Upper lobe of left lung (tissue), 6 donors: ENCODE data around the gene PTGFRN. TPM values are rescaled to one million over a fixed set of nuclear protein-coding genes. Genes with fewer than 3 reads are reported as not detected.

Source experiments
- ATAC-seq, 2 donors: fragments of 200-7000 bp; cut with Tn5 transposase; one replicate each; pipeline ENCODE4 v1.9.1; 2022; ENCODE audit warnings: mild to moderate bottlenecking in 2 of 2, moderate library complexity in 2 of 2; ENCODE audit not compliant: low FRiP score in 2 of 2
- DNase-seq, 2 donors: peaks; one replicate each; pipeline ENCODE4 v3.0.0-alpha.2; 2019 to 2020
- H3K27ac ChIP-seq, 4 donors: fragments of 200-600 bp; sonication (generic); one replicate each; pipeline ENCODE4 v1.5.1; 2016 to 2019
- H3K27me3 ChIP-seq, 4 donors: fragments of 200-600 bp; sonication (generic); one replicate each; pipeline ENCODE4 v1.5.1; 2017 to 2019
- H3K36me3 ChIP-seq, 4 donors: fragments of 200-600 bp; sonication (generic); one replicate each; pipeline ENCODE4 v1.5.1; 2016 to 2019
- H3K4me1 ChIP-seq, 4 donors: fragments of 200-600 bp; sonication (generic); one replicate each; pipeline ENCODE4 v1.5.1; 2018 to 2019
- H3K4me3 ChIP-seq, 4 donors: fragments of 200-600 bp; sonication (generic); one replicate each; pipeline ENCODE4 v1.5.1; 2017 to 2019; ENCODE audit warnings: mild to moderate bottlenecking in 2 of 4, moderate library complexity in 1 of 4
- H3K9me3 ChIP-seq, 4 donors: fragments of 200-600 bp; sonication (generic); one replicate each; pipeline ENCODE4 v1.5.1; 2018 to 2019
- EP300 ChIP-seq, 4 donors: sonication (generic); formaldehyde crosslinking; IDR thresholded peaks; one replicate each; pipeline ENCODE4 v1.5.1; 2017; ENCODE audit warnings: antibody characterized with exemption in 4 of 4, control low read depth in 2 of 4
- POLR2A ChIP-seq, 4 donors: fragments of 450-650 bp; IDR thresholded peaks; one replicate each; pipeline ENCODE4 v1.5.1; 2016 to 2017; ENCODE audit warnings: antibody characterized with exemption in 4 of 4, mild to moderate bottlenecking in 2 of 4
- POLR2AphosphoS5 ChIP-seq, 2 donors: sonication (generic); formaldehyde crosslinking; IDR thresholded peaks; one replicate each; pipeline ENCODE4 v1.5.1; 2017; ENCODE audit warnings: antibody characterized with exemption in 2 of 2
- WGBS, 2 donors: methylation state at CpG; one replicate each; pipeline ENCODE4 v1.1.5; 2017 to 2018; 5-methylcytosine and 5-hydroxymethylcytosine counted together
- total RNA-seq, 6 donors: library from RNA; depleted of rRNA in 4 of 6; stranded (reverse); fragments of >200 nt in 4 of 6; gene quantifications; one replicate each; pipeline versions ENCODE4 v1.1.0 to v1.2.1, GENCODE V29; 2016 to 2021
- TF ChIP-seq, protein P1 (sequence below), 6 experiments: fragments of 450-650 bp in 4 of 6; fragments of 200-600 bp in 2 of 6; sonication (generic) in 2 of 6; IDR thresholded peaks; one replicate each; pipeline ENCODE4 v1.5.1; 2016 to 2019; ENCODE audit warnings: antibody characterized with exemption in 6 of 6
- donor health status: DM: no; HTN: no; CAD: no; lungs with moderate emphysema.
- donor health status: DM: no; HTN: yes; CAD: no; lungs with severe emphysema.

PTGFRN gene
- total RNA-seq, 6 donors from 2014 or later: 11.7 to 33.6 (median 20.1) TPM

- peaks cover 0 to 4% (median 4%) of the 10 kb centered on the region in 4 donors for H3K4me1 ChIP-seq
- ATAC-seq: no peak
- H3K36me3 ChIP-seq: no peaks in the 10 kb centered on the region
- DNase-seq: no peak
- 89 to 95% methylated on average over 1 of the region's 1 CpG for WGBS, 2 donors
- H3K27ac ChIP-seq: peak overlapping the region in 3 of 4 donors; percentile 4 to 56 (median 54)
- H3K27me3 ChIP-seq: no peaks in the 10 kb centered on the region
- TF ChIP-seq POLR2A (IDR thresholded peaks at IDR 0.05) (no peak), EP300 (IDR thresholded peaks at IDR 0.05) (no peak), POLR2AphosphoS5 (IDR thresholded peaks at IDR 0.05) (no peak)
- TF ChIP-seq, protein P1, sequence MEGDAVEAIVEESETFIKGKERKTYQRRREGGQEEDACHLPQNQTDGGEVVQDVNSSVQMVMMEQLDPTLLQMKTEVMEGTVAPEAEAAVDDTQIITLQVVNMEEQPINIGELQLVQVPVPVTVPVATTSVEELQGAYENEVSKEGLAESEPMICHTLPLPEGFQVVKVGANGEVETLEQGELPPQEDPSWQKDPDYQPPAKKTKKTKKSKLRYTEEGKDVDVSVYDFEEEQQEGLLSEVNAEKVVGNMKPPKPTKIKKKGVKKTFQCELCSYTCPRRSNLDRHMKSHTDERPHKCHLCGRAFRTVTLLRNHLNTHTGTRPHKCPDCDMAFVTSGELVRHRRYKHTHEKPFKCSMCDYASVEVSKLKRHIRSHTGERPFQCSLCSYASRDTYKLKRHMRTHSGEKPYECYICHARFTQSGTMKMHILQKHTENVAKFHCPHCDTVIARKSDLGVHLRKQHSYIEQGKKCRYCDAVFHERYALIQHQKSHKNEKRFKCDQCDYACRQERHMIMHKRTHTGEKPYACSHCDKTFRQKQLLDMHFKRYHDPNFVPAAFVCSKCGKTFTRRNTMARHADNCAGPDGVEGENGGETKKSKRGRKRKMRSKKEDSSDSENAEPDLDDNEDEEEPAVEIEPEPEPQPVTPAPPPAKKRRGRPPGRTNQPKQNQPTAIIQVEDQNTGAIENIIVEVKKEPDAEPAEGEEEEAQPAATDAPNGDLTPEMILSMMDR (IDR thresholded peaks at IDR 0.05): no peak
- no peak overlapping the region for H3K4me3 ChIP-seq
- no peaks in the 10 kb centered on the region for H3K9me3 ChIP-seq
Observed at GRCh38 chr1:116991918-116992317, 82.2 kb downstream of the PTGFRN start.

- Histone ChIP-seq H3K27me3 (no peaks in the 10 kb centered on the region), H3K4me1 (peaks cover 0 to 4% (median 4%) of the 10 kb centered on the region in 4 donors), H3K36me3 (no peaks in the 10 kb centered on the region), H3K4me3 (no peak overlapping the region), H3K27ac (no peak overlapping the region), H3K9me3 (no peaks in the 10 kb centered on the region)
- ATAC-seq (no peak), DNase-seq (no peak)
- TF ChIP-seq POLR2AphosphoS5 (IDR thresholded peaks at IDR 0.05) (no peak), POLR2A (IDR thresholded peaks at IDR 0.05) (no peak), EP300 (IDR thresholded peaks at IDR 0.05) (peak in 1 of 4 donors; percentile 26)
- 76 to 89% methylated on average over 7 of the region's 7 CpGs for WGBS, 2 donors
Observed at GRCh38 chr1:116993286-116993685, 83.6 kb downstream of the PTGFRN start.

DNA sequence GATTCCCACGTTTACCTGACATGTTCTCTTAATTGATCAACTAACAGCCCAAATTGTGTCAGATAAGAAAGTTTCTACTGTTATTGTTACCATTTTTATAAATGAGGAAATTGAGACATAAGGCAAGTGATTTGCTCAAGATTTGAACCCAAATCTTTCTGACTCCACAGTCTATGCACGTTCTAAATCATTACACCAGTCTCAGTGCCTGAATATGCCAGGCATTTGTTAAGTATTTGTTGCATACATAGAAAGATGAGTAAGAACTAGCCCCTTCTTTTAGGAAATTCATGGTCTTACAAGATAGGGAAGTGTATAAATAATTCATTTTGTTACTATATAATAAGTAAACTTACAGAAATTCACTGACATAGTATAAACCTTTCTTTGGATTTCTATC, 84.7 kb downstream of the PTGFRN start:
- ATAC-seq (no peak), DNase-seq (no peak)
- 65 to 71% methylated on average over 2 of the region's 2 CpGs for WGBS, 2 donors
- TF ChIP-seq, protein P1 (IDR thresholded peaks at IDR 0.05): no peak
- TF ChIP-seq EP300 (IDR thresholded peaks at IDR 0.05) (no peak), POLR2A (IDR thresholded peaks at IDR 0.05) (no peak), POLR2AphosphoS5 (IDR thresholded peaks at IDR 0.05) (no peak)
- no peaks in the 10 kb centered on the region for H3K27me3 ChIP-seq
- no peaks in the 10 kb centered on the region for H3K9me3 ChIP-seq
- H3K36me3 ChIP-seq: no peaks in the 10 kb centered on the region
- no peak overlapping the region for H3K4me3 ChIP-seq
- H3K4me1 ChIP-seq: peaks cover 0 to 4% (median 4%) of the 10 kb centered on the region in 4 donors
- H3K27ac ChIP-seq: no peak overlapping the region

DNA sequence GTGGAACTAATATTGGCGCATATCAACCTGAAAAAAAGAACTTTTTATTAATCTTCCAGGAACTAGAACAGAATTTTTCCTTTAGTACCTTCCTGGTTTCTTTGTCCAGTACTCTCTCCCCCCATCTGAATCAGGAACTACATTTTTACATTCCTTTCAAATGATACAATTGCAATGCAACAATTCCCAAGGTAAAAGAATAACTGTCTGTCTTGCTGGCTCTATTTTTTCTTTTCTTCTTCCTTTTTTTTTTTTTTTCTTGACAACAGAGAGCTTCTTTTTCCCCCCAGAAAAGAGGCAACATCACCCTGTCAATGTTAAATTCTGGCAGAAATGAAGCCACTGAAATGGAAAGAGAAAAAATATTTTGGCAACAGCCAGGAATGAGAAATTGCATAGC, 87.3 kb downstream of the PTGFRN start:
- DNase-seq (no peak), ATAC-seq (no peak)
- Histone ChIP-seq H3K4me1 (no peaks in the 10 kb centered on the region), H3K36me3 (no peaks in the 10 kb centered on the region), H3K27me3 (no peaks in the 10 kb centered on the region), H3K4me3 (no peak overlapping the region), H3K9me3 (no peaks in the 10 kb centered on the region), H3K27ac (no peak overlapping the region)
- 88 to 100% methylated on average over 1 of the region's 1 CpG for WGBS, 2 donors
- TF ChIP-seq POLR2A (IDR thresholded peaks at IDR 0.05): no peak

DNA sequence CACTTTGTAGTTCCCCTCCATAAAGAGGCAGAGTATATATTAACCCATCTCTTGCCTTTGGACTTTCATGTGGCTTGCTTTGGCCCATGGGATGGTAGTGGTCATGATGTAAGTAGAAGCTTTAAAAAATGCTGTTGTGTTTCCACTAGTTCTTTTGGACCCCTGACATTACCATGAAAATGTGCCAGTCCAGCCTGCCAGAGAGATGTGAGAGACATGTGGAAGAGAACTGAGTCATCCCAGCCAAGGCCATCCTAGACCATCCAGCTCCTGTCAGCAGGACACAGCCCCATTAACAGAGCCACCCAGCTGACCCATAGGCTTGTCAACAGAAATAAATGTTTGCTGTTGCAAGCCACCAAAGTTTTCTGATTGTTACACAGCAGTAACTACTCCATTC, 87.9 kb downstream of the PTGFRN start:
- H3K9me3 ChIP-seq: no peaks in the 10 kb centered on the region
- TF ChIP-seq POLR2AphosphoS5 (IDR thresholded peaks at IDR 0.05) (no peak), EP300 (IDR thresholded peaks at IDR 0.05) (no peak), POLR2A (IDR thresholded peaks at IDR 0.05) (no peak)
- TF ChIP-seq, protein P1 (IDR thresholded peaks at IDR 0.05): no peak
- ATAC-seq (no peak), DNase-seq (no peak)
- no peaks in the 10 kb centered on the region for H3K36me3 ChIP-seq
- no peak overlapping the region for H3K27ac ChIP-seq
- no peaks in the 10 kb centered on the region for H3K27me3 ChIP-seq
- H3K4me3 ChIP-seq: no peak overlapping the region
- H3K4me1 ChIP-seq: no peaks in the 10 kb centered on the region

DNA sequence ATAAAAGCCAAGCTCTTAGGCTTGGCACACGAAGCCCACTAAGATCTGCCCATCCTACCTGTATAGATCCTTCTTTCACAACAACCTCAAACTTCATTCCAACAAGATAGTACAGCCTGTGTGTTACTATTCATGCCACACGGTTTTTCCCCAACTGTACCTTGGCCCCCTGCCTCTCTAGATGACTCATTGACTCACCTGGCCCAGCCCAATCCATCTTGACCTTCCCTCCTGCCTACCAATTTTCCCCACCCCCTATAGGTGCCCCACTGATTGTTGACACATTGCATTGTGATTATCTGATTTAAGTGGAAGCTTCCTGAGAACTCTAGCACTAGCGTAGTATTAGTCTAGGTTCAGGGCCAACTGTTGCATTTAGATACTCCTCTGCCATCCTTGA, 89.9 kb downstream of the PTGFRN start:
- no peak overlapping the region for H3K4me3 ChIP-seq
- no peak for ATAC-seq
- WGBS, 2 donors: 72 to 80% methylated on average over 3 of the region's 3 CpGs

More for the DNA sequence above, 89.9 kb downstream of the PTGFRN start:
- TF ChIP-seq EP300 (IDR thresholded peaks at IDR 0.05): no peak
- TF ChIP-seq, protein P1 (IDR thresholded peaks at IDR 0.05): no peak
- no peak for TF ChIP-seq POLR2A (IDR thresholded peaks at IDR 0.05)
- no peak for TF ChIP-seq POLR2AphosphoS5 (IDR thresholded peaks at IDR 0.05)
- Histone ChIP-seq H3K9me3 (no peaks in the 10 kb centered on the region), H3K4me1 (no peaks in the 10 kb centered on the region), H3K36me3 (no peaks in the 10 kb centered on the region), H3K27ac (no peak overlapping the region), H3K27me3 (no peaks in the 10 kb centered on the region)
- no peak for DNase-seq
